ENCODE data around the gene SMIM30.

GRCh38 chr7:113084496-113085172 lies 33.7 kb downstream of the SMIM30 start:
- TF ChIP-seq YY1 (IDR thresholded peaks at IDR 0.05; ENCODE audit: insufficient read depth, insufficient read length) (no peak), ZNF274 (IDR thresholded peaks at IDR 0.05; ENCODE audit: low read depth, low read length) (no peak)
